Lung (tissue), 12 donors: ENCODE results near the gene TUBA3C. TPM values are rescaled to one million over a fixed set of nuclear protein-coding genes. Genes with fewer than 3 reads are reported as not detected.

Experiments used
- ATAC-seq: fragments of 200-7000 bp; cut with Tn5 transposase; one replicate; pipeline ENCODE4 v1.9.1; 2020; ENCODE audit warnings: moderate number of reproducible peaks; ENCODE audit not compliant: insufficient read depth, low FRiP score
- DNase-seq, 3 donors: peaks; one replicate each; pipeline ENCODE4 v3.0.0-alpha.2; 2013 to 2017
- H3K27ac ChIP-seq, 2 donors: one replicate each; pipeline ENCODE4 v1.5.1; 2013; ENCODE audit warnings: mild to moderate bottlenecking in 2 of 2, moderate library complexity in 2 of 2, control low read depth in 1 of 2, inconsistent platforms in 1 of 2, low read depth in 1 of 2, low read length in 1 of 2
- H3K27me3 ChIP-seq, 3 donors: one replicate each; pipeline ENCODE4 v1.5.1; 2013; ENCODE audit warnings: low read length in 2 of 3; ENCODE audit not compliant: control insufficient read depth in 3 of 3, insufficient read depth in 3 of 3
- H3K36me3 ChIP-seq, 4 donors: one replicate each; pipeline ENCODE4 v1.5.1; 2013; ENCODE audit warnings: low read length in 4 of 4, mild to moderate bottlenecking in 1 of 4, moderate library complexity in 1 of 4; ENCODE audit not compliant: control insufficient read depth in 4 of 4, insufficient read depth in 4 of 4
- H3K4me1 ChIP-seq, 5 donors: one replicate each; pipeline ENCODE4 v1.5.1; 2013; ENCODE audit warnings: low read length in 5 of 5, mild to moderate bottlenecking in 2 of 5, moderate library complexity in 1 of 5; ENCODE audit not compliant: control insufficient read depth in 5 of 5, insufficient read depth in 5 of 5
- H3K4me3 ChIP-seq: one replicate; pipeline ENCODE4 v1.5.1; 2013; ENCODE audit warnings: mild to moderate bottlenecking, control low read depth, moderate library complexity
- H3K9ac ChIP-seq, 2 donors: one replicate each; pipeline ENCODE4 v1.5.1; 2013; ENCODE audit warnings: low read length in 2 of 2, control low read depth in 1 of 2; ENCODE audit not compliant: insufficient read depth in 1 of 2
- H3K9me3 ChIP-seq, 4 donors: one replicate each; pipeline ENCODE4 v1.5.1; 2013; ENCODE audit warnings: low read length in 3 of 4, mild to moderate bottlenecking in 1 of 4, moderate library complexity in 1 of 4; ENCODE audit not compliant: control insufficient read depth in 4 of 4, insufficient read depth in 3 of 4
- WGBS, 2 donors: extraction: QIAGEN DNeasy Blood & Tissue Kit; methylation state at CpG; one replicate each; pipeline ENCODE4 v1.1.7; 2013; 5-methylcytosine and 5-hydroxymethylcytosine counted together
- polyA plus RNA-seq, 2 donors: library from polyadenylated mRNA; stranded (reverse); fragments of 200-250 nt; gene quantifications; one replicate each; pipeline ENCODE4 v1.2.1, GENCODE V29; 2013
- total RNA-seq, 2 donors: library from RNA; depleted of rRNA in 1 of 2; stranded (reverse); fragments of >200 nt in 1 of 2; gene quantifications; one replicate each; pipeline ENCODE4 v1.2.1, GENCODE V29; 2014 to 2021
- TF ChIP-seq, protein P1 (sequence below): IDR thresholded peaks from 2 replicates; pipeline ENCODE4 v1.5.1; 2012; ENCODE audit warnings: mild to moderate bottlenecking; ENCODE audit errors: control extremely low read depth, extremely low read depth
- donor health status: control.
- donor health status: control.
- donor health status: Bipolar disorder and iron deficiency.
- donor health status: healthy.
- donor health status: DM: yes; HTN: yes; CAD: no.

TUBA3C gene
- total and polyA plus RNA-seq, 4 donors = not detected

DNA sequence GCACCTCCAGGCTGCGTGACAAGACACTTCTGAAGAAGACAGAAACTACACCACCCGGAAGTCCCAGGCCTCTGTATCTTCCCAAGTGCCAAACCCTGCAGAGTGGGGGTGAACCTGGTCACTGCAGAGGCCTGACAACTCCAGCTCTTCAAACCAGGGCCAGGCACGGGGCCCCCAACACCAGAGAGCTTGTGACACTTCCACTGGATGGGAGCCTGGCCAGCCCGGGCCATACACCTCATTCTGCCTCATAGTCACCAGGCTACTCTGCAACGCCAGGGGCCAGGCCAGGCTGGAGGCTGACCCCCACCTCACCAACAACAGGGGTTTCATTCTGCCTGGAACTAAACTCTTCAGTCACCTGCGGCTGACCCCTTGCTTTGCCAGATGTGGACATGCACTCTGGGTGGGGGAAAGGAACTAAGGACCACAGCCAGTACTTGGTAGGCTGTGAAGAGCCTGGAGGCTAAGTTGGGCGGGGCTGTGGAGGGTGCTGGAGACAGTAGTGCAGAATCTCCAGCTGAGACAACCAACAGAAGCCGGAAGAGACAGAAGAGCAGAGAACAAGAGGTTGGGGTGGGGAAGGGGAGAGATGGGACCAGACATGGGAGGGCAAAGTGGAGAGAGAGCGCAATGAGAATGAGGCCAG is 23.0 kb downstream of the TUBA3C start:
- Histone ChIP-seq H3K4me1 (peaks cover 0 to 3% (median 0%) of the 10 kb centered on the region in 5 donors), H3K9ac (no peak overlapping the region), H3K36me3 (no peaks in the 10 kb centered on the region), H3K27me3 (no peaks in the 10 kb centered on the region), H3K27ac (no peak overlapping the region), H3K4me3 (no peak overlapping the region), H3K9me3 (peaks cover 0 to 20% (median 4%) of the 10 kb centered on the region in 4 donors)
- TF ChIP-seq, protein P1, sequence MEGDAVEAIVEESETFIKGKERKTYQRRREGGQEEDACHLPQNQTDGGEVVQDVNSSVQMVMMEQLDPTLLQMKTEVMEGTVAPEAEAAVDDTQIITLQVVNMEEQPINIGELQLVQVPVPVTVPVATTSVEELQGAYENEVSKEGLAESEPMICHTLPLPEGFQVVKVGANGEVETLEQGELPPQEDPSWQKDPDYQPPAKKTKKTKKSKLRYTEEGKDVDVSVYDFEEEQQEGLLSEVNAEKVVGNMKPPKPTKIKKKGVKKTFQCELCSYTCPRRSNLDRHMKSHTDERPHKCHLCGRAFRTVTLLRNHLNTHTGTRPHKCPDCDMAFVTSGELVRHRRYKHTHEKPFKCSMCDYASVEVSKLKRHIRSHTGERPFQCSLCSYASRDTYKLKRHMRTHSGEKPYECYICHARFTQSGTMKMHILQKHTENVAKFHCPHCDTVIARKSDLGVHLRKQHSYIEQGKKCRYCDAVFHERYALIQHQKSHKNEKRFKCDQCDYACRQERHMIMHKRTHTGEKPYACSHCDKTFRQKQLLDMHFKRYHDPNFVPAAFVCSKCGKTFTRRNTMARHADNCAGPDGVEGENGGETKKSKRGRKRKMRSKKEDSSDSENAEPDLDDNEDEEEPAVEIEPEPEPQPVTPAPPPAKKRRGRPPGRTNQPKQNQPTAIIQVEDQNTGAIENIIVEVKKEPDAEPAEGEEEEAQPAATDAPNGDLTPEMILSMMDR = no peak
- ATAC-seq = no peak
- DNase-seq = no peak
- 69 to 74% methylated on average over 9 of the region's 9 CpGs for WGBS, 2 donors

DNA sequence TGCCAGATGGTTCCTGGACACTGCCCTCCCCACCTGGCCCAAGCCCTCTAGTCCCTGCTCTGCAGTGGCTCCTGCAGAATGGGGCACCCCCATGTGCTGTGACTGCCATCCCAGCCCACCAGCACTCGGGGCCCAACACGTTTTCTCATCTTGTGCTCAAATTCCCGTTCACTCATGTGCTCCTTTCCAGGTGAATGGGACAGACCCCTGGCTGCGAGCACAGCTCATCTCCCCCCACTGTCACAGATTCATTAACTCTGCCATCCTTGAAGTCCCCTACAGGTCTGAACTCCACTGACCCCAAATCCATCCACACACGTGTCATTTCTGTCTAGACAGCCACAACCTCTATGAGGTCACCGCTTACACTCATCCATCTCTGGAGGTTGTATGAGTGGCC is 23.6 kb downstream of the TUBA3C start:
- Histone ChIP-seq H3K27ac (no peak overlapping the region), H3K36me3 (no peaks in the 10 kb centered on the region), H3K9me3 (peaks cover 0 to 20% (median 4%) of the 10 kb centered on the region in 4 donors), H3K27me3 (no peaks in the 10 kb centered on the region), H3K4me3 (no peak overlapping the region), H3K4me1 (peaks cover 0 to 5% (median 0%) of the 10 kb centered on the region in 5 donors), H3K9ac (no peak overlapping the region)
- ATAC-seq = no peak
- TF ChIP-seq, protein P1 = no peak
- 78 to 88% methylated on average over 6 of the region's 6 CpGs for WGBS, 2 donors
- no peak for DNase-seq

DNA sequence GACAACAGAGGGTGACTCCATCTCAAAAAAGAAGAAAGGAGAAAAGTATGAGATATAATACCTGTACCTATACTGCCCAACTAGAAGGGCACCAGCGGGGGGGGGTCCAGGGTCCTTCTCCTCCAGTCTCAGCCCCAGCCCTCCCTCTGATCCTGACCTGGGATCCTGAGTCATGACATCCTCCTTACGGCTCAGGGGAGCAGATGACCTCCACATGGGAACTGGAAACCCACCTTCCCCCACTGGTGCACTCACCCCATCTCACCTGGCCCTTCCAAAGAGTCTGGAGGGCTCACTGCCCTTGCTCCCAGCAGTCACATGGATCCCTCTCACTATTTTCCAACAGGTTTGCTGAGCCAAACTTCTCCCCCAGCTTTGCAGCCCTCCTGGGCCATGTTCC is 24.2 kb downstream of the TUBA3C start:
- 55 to 70% methylated on average over 2 of the region's 2 CpGs for WGBS, 2 donors
- TF ChIP-seq, protein P1 = no peak
- Histone ChIP-seq H3K27me3 (no peaks in the 10 kb centered on the region), H3K4me1 (peaks cover 0 to 7% (median 0%) of the 10 kb centered on the region in 5 donors), H3K27ac (no peak overlapping the region), H3K9ac (no peak overlapping the region), H3K9me3 (peaks cover 0 to 18% (median 3%) of the 10 kb centered on the region in 4 donors), H3K36me3 (no peaks in the 10 kb centered on the region), H3K4me3 (no peak overlapping the region)
- DNase-seq (no peak), ATAC-seq (no peak)
